ENCODE measurements around the gene DDIT4.

DDIT4 gene

GRCh38 chr10:72318418-72319262, 44.9 kb downstream of the DDIT4 start:
- no peak for DNase-seq

GRCh38 chr10:72319416-72320254, 45.9 kb downstream of the DDIT4 start:
- peak; percentile 91 for DNase-seq

GRCh38 chr10:72320676-72321247, 47.0 kb downstream of the DDIT4 start:
- peak; percentile 78 for DNase-seq

GRCh38 chr10:72321248-72322029, 47.7 kb downstream of the DDIT4 start:
- DNase-seq: no peak

- no peak for DNase-seq
Observed at GRCh38 chr10:72322030-72322279, 48.2 kb downstream of the DDIT4 start.

GRCh38 chr10:72322280-72323058, 48.7 kb downstream of the DDIT4 start:
- peak; percentile 53 for DNase-seq

- DNase-seq: no peak
Observed at GRCh38 chr10:72323108-72323749, 49.5 kb downstream of the DDIT4 start.

- DNase-seq: no peak
Observed at GRCh38 chr10:72323771-72324191, 50.1 kb downstream of the DDIT4 start.

Data from activated naive CD4-positive, alpha-beta T cell treated with anti-CD3 and anti-CD28 coated beads, Interleukin-2, amount 50 U/mL, for 16 hours (primary cell).